IPS-15b (cell line): ENCODE data around the gene MRPL34.

Experiments
- H3K27me3 ChIP-seq: one replicate; pipeline ENCODE4 v1.6.1; 2013; ENCODE audit warnings: low read length; ENCODE audit not compliant: control insufficient read depth, insufficient read depth
- H3K36me3 ChIP-seq: one replicate; pipeline ENCODE4 v1.6.1; 2013; ENCODE audit warnings: low read length; ENCODE audit not compliant: control insufficient read depth, insufficient read depth
- H3K4me1 ChIP-seq: one replicate; pipeline ENCODE4 v1.6.1; 2013; ENCODE audit warnings: mild to moderate bottlenecking, low read length; ENCODE audit not compliant: control insufficient read depth, insufficient read depth
- H3K4me3 ChIP-seq: one replicate; pipeline ENCODE4 v1.5.1; 2013; ENCODE audit warnings: low read depth, low read length
- H3K9ac ChIP-seq: one replicate; pipeline ENCODE4 v1.6.1; 2013; ENCODE audit warnings: low read depth, mild to moderate bottlenecking, low read length
- H3K9me3 ChIP-seq: one replicate; pipeline ENCODE4 v1.6.1; 2013; ENCODE audit warnings: mild to moderate bottlenecking, low read length; ENCODE audit not compliant: control insufficient read depth, insufficient read depth

MRPL34 gene

DNA sequence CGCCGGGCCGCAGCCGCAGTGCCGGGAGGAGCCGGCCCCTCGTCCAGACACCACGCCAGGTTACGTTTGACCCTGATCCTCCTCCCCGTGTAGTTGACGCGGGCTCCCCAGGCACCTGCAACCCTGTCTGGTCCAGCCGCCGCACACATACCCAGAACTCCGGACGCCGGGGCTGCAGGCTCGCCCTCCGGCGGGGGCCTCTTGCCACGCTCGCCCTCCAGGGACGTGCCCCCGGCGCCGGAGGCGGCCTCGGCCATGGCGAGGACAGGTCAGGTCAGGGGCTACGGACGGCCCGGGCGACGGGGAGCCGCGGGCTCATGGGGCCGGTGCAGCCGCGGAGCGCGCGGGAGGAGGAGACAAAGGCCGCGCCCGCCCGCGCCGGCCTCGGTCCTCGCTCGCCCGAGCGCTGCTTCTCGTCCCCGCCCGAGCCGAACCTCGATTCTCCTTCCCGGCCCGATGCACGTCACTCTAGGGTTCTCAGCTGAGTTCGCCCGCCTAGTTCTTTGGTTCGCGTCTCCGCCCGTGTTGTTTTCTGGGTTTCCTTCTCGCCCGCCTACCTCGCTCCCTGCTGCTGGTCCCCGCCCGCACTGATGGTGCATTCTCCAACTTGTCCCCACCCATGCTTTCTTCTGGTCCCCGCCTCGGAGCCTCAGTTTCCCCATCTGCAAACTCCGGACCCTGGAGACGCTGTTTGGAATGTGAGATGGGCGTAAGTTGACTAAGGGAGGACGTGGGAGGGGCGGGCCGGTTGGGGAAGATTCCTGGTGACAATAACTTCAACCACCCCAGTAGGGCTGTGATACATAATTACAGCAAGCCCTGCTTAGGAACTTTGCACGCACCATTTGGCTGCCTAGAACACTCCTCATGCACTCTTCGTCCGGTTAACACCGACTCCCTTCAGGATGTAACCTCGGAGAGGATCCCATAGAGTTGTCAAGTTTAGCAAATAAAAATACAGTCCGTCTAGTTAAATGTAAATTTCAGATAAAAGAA, 29.0 kb downstream of the MRPL34 start, which contains the start of gene ANO8:
TSS of gene ANO8 (minus strand) at position 442 of the 996 bp plus-strand sequence. CDS start at position 257, 185 bp downstream.
- Histone ChIP-seq H3K9me3 (no peaks in the 10 kb centered on the region), H3K9ac (no peak within 1 kb of the TSS), H3K4me1 (peaks cover 2% of the 10 kb centered on the region), H3K27me3 (peaks cover 8% of the 10 kb centered on the region), H3K4me3 (peak within 1 kb of the TSS; percentile 78), H3K36me3 (peaks cover 8% of the 10 kb centered on the region)

DNA sequence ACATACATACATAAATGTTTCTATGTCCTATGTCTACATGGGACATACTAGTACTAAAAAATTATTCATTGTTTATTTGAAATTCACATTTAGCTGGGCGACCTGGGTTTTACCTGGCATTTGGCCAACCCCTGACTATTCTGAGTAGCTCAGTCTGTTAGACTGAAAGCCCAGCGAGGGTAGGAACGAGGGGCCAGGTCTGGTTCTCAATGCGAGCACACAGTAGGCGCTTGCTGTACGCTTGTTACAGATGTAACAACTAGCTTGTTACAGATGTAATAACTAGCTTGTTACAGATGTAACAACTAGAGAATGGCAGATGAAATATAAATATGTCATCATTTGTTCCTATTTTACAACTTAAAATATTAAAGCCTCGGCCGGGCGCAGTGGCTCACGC, 29.9 kb downstream of the MRPL34 start:
- Histone ChIP-seq H3K36me3 (peaks cover 8% of the 10 kb centered on the region), H3K27me3 (no peaks in the 10 kb centered on the region), H3K9me3 (no peaks in the 10 kb centered on the region), H3K4me1 (peaks cover 2% of the 10 kb centered on the region), H3K9ac (no peak overlapping the region), H3K4me3 (peak overlapping the region; percentile 78)

DNA sequence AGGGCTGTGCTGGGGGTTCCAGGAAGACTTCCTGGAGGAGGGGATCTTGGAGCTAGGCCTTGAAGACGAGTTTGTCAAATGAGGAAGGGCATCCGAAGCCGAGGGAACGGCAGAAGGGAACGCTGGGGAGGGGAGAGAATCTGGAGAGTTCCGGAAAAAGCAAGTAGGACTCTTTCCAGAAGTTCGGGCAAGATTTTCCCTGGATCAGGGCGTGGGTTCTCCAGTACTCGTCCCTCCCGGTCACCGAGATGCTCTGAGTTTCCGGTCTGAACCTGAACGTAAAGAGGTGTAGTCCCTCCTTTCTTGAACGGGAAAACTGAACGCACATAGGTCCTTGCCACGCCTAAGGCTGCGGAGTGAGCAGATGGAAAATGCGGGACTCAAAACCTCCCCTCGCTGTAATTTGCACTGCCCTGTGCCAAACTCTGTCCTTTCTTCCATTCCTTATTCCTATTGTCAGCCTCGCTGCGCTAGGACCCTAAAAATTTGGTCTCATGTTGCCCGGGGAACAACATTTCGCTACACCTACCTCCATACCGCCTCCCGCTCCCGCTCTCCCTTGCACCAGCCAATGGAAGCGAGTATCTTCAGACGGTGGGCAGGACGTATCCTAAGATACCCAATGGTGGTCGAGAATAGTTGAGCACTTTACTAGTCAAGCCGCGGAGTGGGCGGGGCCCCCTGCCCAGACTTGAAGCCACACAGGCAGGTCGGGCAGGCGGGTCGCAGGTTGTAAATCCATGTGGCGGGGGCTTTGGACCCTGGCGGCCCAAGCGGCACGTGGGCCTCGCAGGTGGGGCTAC, 31.4 kb downstream of the MRPL34 start, which contains the start of gene GTPBP3:
TSS of gene GTPBP3 (plus strand) at position 682 of the 803 bp plus-strand sequence. CDS start at position 741, 59 bp downstream.
- Histone ChIP-seq H3K4me1 (peaks cover 2% of the 10 kb centered on the region), H3K36me3 (peaks cover 13% of the 10 kb centered on the region), H3K9ac (peak within 1 kb of the TSS; percentile 84), H3K27me3 (no peaks in the 10 kb centered on the region), H3K4me3 (peak within 1 kb of the TSS; percentile 99), H3K9me3 (no peaks in the 10 kb centered on the region)

DNA sequence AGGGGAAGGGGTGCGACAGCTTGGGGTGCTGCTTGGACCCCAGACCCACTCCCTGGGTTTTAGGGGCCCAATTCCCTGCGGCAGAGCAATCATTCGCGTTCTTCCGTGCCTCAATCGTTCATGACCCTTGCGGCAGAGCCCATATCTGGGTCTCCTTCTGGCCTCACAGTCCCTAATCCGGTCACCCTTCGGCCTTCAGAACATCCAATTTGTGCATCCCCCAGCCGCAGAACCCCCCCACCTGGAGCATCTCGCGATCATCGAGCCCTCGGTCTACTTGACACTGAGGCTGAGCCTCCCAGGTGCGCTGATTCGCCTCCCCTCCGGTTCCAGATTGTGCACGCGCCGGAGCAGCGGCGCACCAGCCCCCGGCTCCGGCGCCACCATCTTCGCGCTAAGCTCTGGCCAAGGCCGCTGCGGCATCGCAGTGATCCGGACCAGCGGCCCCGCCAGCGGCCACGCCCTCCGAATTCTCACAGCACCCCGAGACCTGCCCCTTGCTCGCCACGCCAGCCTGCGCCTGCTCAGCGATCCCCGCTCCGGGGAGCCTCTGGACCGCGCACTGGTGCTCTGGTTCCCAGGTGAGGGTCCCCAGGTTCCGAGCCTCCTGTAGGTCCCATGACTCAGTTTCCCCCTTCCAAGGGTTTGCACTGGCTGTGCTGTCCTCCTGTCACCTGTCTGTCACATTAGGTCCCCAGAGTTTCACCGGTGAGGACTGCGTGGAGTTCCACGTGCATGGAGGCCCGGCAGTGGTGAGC, 32.2 kb downstream of the MRPL34 start:
- H3K9me3 ChIP-seq = no peaks in the 10 kb centered on the region
- H3K4me1 ChIP-seq = peaks cover 2% of the 10 kb centered on the region
- H3K4me3 ChIP-seq = peak overlapping the region; percentile 99
- H3K9ac ChIP-seq = peak overlapping the region; percentile 76
- no peaks in the 10 kb centered on the region for H3K27me3 ChIP-seq
- H3K36me3 ChIP-seq = peaks cover 13% of the 10 kb centered on the region

DNA sequence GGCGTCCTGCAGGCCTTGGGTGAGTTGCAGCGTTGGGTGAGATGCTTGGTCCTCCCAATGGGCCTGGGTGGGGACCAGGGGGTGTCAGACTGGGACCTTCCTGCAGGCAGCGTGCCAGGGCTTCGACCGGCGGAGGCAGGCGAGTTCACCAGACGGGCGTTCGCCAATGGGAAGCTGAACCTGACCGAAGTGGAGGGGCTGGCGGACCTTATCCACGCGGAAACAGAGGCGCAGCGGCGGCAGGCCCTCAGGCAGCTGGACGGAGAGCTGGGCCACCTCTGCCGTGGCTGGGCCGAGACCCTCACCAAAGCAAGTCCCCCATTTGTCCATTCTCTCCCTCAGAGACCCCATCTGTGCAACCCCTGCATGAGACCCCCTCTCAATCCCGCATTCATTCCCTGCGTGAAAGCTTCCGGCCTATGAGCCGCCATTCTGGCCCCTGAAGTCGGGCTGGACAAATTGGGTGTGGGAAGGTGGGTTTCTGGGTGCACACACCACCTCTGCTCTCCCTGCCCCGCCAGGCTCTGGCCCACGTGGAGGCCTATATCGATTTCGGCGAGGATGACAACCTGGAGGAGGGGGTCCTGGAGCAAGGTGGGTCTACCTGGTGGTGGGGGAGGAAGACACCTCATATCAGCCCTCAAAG, 32.9 kb downstream of the MRPL34 start:
- peaks cover 12% of the 10 kb centered on the region for H3K36me3 ChIP-seq
- H3K4me3 ChIP-seq = peak overlapping the region; percentile 99
- H3K27me3 ChIP-seq = no peaks in the 10 kb centered on the region
- H3K9me3 ChIP-seq = no peaks in the 10 kb centered on the region
- H3K9ac ChIP-seq = no peak overlapping the region
- H3K4me1 ChIP-seq = peaks cover 2% of the 10 kb centered on the region

DNA sequence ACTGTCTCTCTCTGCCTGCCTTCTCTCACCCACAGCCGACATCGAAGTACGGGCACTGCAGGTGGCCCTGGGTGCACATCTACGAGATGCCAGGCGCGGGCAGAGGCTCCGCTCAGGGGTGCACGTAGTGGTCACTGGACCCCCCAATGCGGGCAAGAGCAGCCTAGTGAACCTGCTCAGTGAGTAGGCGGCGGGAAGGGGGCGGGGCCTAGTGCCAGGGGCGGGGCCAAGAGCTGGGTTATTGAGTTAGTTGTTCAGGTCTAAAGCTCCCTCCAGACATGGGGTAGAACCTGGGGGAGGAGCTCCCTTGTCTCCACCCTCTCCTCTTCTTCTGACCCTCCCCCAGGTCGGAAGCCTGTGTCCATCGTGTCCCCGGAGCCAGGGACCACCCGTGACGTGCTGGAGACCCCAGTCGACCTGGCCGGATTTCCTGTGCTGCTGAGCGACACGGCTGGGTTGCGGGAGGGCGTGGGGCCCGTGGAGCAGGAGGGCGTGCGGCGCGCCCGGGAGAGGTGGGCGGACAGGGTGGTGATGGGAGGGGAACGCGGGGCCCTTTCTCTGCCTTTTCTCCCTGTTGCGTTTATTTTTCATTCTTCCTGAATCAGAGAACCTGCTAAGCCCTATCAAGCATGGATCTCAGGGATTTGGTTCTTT, 33.5 kb downstream of the MRPL34 start:
- Histone ChIP-seq H3K9ac (no peak overlapping the region), H3K27me3 (no peaks in the 10 kb centered on the region), H3K4me3 (no peak overlapping the region), H3K4me1 (peaks cover 2% of the 10 kb centered on the region), H3K9me3 (no peaks in the 10 kb centered on the region), H3K36me3 (peaks cover 12% of the 10 kb centered on the region)

DNA sequence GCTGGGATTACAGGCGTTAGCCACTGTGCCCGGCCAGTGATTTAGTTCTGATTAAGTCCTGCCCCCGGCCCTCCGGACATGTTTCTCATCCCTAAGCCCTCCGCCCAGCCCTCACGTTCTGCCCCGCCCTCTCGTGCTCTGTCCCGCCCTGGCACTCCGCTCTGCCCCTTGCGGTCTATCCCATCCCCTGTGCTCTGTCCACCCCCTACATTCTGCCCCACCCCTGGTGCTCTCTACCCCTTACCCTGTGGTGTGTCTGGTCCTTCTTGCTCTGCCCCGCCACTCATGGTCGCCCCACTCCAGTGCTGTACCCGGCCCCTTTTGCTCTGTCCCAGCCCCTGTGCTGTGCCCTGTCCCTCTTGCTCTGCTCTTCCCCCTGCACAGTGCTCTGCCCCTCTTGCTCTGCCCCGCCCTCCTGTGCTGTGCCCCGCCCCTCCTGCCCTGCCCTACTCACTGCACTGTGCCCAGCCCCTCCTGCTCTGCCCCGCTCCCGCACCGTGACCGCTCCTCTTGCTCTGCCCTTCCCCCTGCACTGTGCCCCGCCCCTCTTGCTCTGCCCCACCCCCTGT, 34.7 kb downstream of the MRPL34 start:
- no peak overlapping the region for H3K9ac ChIP-seq
- H3K9me3 ChIP-seq = no peaks in the 10 kb centered on the region
- H3K4me1 ChIP-seq = peaks cover 2% of the 10 kb centered on the region
- H3K36me3 ChIP-seq = peaks cover 12% of the 10 kb centered on the region
- no peaks in the 10 kb centered on the region for H3K27me3 ChIP-seq
- H3K4me3 ChIP-seq = peak overlapping the region; percentile 57

DNA sequence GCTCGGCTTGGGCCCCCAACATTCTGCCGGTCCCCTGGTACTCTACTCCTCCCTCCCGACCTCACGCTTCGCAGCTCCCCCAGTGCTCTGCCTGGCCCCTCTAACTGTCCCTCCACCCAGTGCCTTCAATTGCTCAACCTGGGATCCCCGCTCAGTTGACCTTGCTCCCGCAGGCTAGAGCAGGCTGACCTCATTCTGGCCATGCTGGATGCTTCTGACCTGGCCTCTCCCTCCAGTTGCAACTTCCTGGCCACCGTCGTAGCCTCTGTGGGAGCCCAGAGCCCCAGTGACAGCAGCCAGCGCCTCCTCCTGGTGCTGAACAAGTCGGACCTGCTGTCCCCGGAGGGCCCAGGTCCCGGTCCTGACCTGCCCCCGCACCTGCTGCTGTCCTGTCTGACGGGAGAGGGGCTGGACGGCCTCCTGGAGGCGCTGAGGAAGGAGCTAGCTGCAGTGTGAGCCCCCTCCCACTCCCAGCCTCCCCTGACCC, 35.2 kb downstream of the MRPL34 start:
- no peaks in the 10 kb centered on the region for H3K27me3 ChIP-seq
- H3K36me3 ChIP-seq = peaks cover 12% of the 10 kb centered on the region
- peak overlapping the region; percentile 57 for H3K4me3 ChIP-seq
- H3K9me3 ChIP-seq = no peaks in the 10 kb centered on the region
- peaks cover 2% of the 10 kb centered on the region for H3K4me1 ChIP-seq
- no peak overlapping the region for H3K9ac ChIP-seq

DNA sequence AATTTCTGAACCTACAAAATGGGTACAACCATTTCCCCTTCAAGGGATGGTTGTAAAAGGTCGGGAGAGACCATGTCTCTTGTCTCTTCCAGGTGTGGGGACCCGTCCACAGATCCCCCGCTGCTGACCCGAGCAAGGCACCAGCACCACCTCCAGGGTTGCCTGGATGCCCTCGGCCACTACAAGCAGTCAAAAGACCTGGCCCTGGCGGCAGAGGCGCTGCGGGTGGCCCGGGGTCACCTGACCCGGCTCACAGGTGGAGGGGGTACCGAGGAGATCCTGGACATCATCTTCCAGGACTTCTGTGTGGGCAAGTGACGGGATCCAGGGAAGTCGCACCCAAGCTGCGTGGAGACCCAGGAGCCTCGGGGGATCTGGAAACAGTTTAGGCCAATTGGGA, 35.7 kb downstream of the MRPL34 start:
- peaks cover 3% of the 10 kb centered on the region for H3K4me1 ChIP-seq
- no peaks in the 10 kb centered on the region for H3K27me3 ChIP-seq
- no peaks in the 10 kb centered on the region for H3K9me3 ChIP-seq
- no peak overlapping the region for H3K4me3 ChIP-seq
- H3K36me3 ChIP-seq = peaks cover 12% of the 10 kb centered on the region
- no peak overlapping the region for H3K9ac ChIP-seq

DNA sequence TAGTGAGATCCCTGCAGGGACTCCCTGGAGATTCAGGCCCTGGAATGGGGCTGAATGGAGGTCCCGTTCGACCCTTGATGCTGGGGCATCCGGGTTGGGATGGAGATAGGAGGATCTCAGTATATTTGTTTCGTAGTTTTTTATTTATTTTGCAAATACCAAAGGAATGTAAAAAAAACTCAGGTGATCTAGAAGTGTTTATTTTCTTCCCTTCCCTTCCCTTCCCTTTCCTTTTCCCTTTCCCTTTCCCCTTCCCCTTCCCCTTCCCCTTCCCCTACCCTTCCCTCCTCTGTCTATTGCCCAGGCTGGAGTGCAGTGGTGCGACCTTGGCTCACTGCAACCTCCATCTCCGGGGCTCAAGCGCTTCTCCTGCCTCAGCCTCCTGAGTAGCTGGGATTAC, 36.2 kb downstream of the MRPL34 start:
- H3K9ac ChIP-seq = no peak overlapping the region
- H3K4me1 ChIP-seq = peaks cover 4% of the 10 kb centered on the region
- H3K9me3 ChIP-seq = no peaks in the 10 kb centered on the region
- H3K36me3 ChIP-seq = peaks cover 12% of the 10 kb centered on the region
- H3K27me3 ChIP-seq = no peaks in the 10 kb centered on the region
- H3K4me3 ChIP-seq = no peak overlapping the region
